PFSK-1 (cell line): Measurements from ENCODE around the gene SEMA4D.

ENCODE experiments used
- POLR2AphosphoS5 ChIP-seq: IDR thresholded peaks from 2 replicates; pipeline ENCODE4 v1.6.1; 2012; ENCODE audit warnings: low read depth, mild to moderate bottlenecking, control low read depth, low read length, moderate library complexity
- SIN3A ChIP-seq: IDR thresholded peaks from 2 replicates; pipeline ENCODE4 v1.6.1; 2012; ENCODE audit warnings: mild to moderate bottlenecking, low read length, moderate library complexity, borderline replicate concordance; ENCODE audit not compliant: insufficient read depth
- TF ChIP-seq, protein P1 (sequence below), 2 experiments: IDR thresholded peaks; 2 replicates each; pipeline versions ENCODE4 v1.6.1 to v1.8.0; 2011 to 2012; ENCODE audit warnings: low read depth in 2 of 2, low read length in 2 of 2, control low read depth in 1 of 2, inconsistent platforms in 1 of 2, mild to moderate bottlenecking in 1 of 2, moderate library complexity in 1 of 2; ENCODE audit not compliant: insufficient read depth in 1 of 2

DNA sequence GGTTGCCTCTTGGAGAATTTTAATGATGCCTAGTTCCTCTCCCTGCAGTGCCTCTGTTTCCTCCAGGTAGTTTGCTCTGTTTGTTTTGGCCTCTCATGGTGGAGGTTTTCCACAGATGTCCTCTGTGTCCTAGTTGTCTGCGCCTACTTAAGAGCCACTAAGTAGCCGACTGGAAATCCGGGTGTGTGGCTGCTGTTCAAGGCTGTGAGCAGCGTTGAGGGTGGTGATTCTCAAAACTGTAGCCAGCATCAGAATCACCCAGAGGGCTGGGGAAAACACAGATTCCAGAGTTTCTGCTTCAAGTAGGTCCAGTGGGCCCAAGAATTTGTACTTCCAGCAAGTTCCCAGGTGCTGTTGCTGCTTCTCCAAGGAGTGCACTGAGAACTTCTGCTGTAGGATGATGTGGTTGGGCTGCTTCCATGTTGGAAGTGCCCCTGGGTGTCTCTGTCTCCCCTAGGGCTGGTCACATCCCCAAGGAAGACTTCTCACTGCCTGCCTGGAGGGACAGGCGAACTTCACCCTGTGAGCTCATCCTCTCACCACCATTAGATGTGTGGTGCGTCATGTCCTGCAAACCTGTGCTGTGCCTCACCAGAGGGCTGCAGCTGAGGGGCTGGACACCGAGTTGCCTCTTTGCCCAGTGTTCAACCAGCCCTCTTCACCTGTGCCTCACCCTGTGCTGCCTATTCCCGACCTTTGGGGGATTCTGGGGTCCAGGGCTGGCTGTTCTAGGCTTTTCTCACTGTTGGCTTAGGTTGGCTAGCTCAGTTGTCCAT is 144.9 kb downstream of the SEMA4D start:
- TF ChIP-seq SIN3A: no peak
- no peak for TF ChIP-seq POLR2AphosphoS5
- TF ChIP-seq, protein P1, sequence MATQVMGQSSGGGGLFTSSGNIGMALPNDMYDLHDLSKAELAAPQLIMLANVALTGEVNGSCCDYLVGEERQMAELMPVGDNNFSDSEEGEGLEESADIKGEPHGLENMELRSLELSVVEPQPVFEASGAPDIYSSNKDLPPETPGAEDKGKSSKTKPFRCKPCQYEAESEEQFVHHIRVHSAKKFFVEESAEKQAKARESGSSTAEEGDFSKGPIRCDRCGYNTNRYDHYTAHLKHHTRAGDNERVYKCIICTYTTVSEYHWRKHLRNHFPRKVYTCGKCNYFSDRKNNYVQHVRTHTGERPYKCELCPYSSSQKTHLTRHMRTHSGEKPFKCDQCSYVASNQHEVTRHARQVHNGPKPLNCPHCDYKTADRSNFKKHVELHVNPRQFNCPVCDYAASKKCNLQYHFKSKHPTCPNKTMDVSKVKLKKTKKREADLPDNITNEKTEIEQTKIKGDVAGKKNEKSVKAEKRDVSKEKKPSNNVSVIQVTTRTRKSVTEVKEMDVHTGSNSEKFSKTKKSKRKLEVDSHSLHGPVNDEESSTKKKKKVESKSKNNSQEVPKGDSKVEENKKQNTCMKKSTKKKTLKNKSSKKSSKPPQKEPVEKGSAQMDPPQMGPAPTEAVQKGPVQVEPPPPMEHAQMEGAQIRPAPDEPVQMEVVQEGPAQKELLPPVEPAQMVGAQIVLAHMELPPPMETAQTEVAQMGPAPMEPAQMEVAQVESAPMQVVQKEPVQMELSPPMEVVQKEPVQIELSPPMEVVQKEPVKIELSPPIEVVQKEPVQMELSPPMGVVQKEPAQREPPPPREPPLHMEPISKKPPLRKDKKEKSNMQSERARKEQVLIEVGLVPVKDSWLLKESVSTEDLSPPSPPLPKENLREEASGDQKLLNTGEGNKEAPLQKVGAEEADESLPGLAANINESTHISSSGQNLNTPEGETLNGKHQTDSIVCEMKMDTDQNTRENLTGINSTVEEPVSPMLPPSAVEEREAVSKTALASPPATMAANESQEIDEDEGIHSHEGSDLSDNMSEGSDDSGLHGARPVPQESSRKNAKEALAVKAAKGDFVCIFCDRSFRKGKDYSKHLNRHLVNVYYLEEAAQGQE (IDR thresholded peaks at IDR 0.05; ENCODE audit: insufficient read depth in 1 of 2, low read depth in 2 of 2, low read length in 2 of 2): no peak
